Astrocyte of the spinal cord (primary cell): ENCODE data around the gene BPIFB3.
"Not testable (repeated sequence)": the region's sequence is repeated elsewhere in the genome, so short reads cannot be mapped to it uniquely, and the experiment has no call there.

ENCODE experiments used
- DNase-seq: peaks from one replicate; pipeline ENCODE4 v3.0.0; 2011; ENCODE audit warnings: low read depth, low spot score
- H3K4me3 ChIP-seq: 2 replicates; pipeline ENCODE4 v1.5.1; 2011; ENCODE audit warnings: low read depth, mild to moderate bottlenecking, low read length, moderate library complexity
- in situ Hi-C: cut with HindIII; loops from 2 replicates; pipeline ENCODE4 v1.10.0; 2017; ENCODE audit warnings: low sequenced_read_pairs
- TF ChIP-seq, protein P1 (sequence below): IDR thresholded peaks from 2 replicates; pipeline ENCODE4 v1.5.1; 2012; ENCODE audit warnings: low read depth, mild to moderate bottlenecking, low read length, inconsistent platforms

Gene BPIFB3

DNA sequence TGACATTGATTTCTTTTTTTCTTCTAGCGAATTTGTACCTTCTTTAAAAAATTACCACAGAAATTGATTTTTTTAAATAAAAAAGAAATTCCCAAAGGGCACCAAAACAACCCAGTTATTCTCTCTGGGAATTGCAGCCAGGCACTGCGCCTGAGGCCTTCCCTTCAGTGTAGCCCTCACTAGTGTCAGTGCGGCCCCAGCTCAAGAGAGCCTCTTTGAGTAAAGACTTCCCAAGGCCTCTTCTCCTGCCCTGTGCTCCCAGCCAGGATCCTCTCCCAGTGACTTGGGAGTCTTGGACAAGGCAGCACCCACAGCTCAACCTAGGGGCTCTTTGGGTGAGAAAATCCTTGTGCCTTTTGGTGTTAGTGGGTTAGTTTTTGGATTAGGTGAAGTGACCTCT lies 67.2 kb downstream of the BPIFB3 start:
- in situ Hi-C loops = no loop called here
- no peak for DNase-seq
- H3K4me3 ChIP-seq = no peak overlapping the region
- TF ChIP-seq, protein P1, sequence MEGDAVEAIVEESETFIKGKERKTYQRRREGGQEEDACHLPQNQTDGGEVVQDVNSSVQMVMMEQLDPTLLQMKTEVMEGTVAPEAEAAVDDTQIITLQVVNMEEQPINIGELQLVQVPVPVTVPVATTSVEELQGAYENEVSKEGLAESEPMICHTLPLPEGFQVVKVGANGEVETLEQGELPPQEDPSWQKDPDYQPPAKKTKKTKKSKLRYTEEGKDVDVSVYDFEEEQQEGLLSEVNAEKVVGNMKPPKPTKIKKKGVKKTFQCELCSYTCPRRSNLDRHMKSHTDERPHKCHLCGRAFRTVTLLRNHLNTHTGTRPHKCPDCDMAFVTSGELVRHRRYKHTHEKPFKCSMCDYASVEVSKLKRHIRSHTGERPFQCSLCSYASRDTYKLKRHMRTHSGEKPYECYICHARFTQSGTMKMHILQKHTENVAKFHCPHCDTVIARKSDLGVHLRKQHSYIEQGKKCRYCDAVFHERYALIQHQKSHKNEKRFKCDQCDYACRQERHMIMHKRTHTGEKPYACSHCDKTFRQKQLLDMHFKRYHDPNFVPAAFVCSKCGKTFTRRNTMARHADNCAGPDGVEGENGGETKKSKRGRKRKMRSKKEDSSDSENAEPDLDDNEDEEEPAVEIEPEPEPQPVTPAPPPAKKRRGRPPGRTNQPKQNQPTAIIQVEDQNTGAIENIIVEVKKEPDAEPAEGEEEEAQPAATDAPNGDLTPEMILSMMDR = no peak

DNA sequence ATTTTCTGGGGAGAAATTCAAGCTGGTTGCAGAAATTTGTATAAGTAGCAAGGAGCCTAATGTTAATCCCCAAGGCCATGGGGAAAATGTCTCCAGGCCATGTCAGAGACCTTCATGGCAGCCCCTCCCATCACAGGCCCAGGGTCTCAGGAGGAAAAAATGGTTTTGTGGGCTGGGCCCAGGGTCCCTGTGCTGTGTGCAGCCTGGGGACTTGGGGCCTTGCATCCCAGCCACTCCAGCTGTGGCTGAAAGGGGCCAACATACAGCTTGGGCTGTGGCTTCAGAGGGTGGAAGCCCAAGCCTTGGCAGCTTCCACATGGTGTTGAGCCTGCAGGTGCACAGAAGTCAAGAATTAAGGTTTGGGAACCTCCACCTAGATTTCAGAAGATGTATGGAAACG lies 68.6 kb downstream of the BPIFB3 start:
- DNase-seq, in situ Hi-C loops, H3K4me3 ChIP-seq: not testable (repeated sequence)
